ACHN (cell line): ENCODE results near the gene SYT6.
"Not testable (repeated sequence)": the region's sequence is repeated elsewhere in the genome, so short reads cannot be mapped to it uniquely, and the experiment has no call there.

Experiments used
- DNase-seq: peaks from one replicate; pipeline ENCODE4 v3.0.0-alpha.2; 2015
- in situ Hi-C: cut with HindIII; loops from 2 replicates; pipeline ENCODE4 v1.10.0; 2017; ENCODE audit warnings: low sequenced_read_pairs, low pct_ligation_motif_present, low pct_unique_long_range_greater_than_20kb

SYT6 gene

GRCh38 chr1:114081437-114082303 is 72.0 kb downstream of the SYT6 start:
- no peak for DNase-seq
- in situ Hi-C loops, result no loop called here

- in situ Hi-C loops, result no loop called here
- DNase-seq, result no peak
These were observed 72.9 kb downstream of the SYT6 start for GRCh38 chr1:114080511-114081436.

- in situ Hi-C loops, result no loop called here
- no peak for DNase-seq
These were observed 74.0 kb downstream of the SYT6 start for GRCh38 chr1:114079596-114080190.

- DNase-seq, result no peak
- in situ Hi-C loops, result no loop called here
These were observed 75.6 kb downstream of the SYT6 start for GRCh38 chr1:114078116-114078515.

- in situ Hi-C loops, result no loop called here
- no peak for DNase-seq
These were observed 76.5 kb downstream of the SYT6 start for GRCh38 chr1:114077188-114077587.

GRCh38 chr1:114076308-114076707 is 77.4 kb downstream of the SYT6 start:
- in situ Hi-C loops, result no loop called here
- no peak for DNase-seq

- in situ Hi-C loops, result no loop called here
- no peak for DNase-seq
These were observed 78.0 kb downstream of the SYT6 start for GRCh38 chr1:114075546-114076242.

GRCh38 chr1:114075105-114075504 is 78.6 kb downstream of the SYT6 start:
- DNase-seq, result no peak
- in situ Hi-C loops, result no loop called here

GRCh38 chr1:114072246-114072645 is 81.4 kb downstream of the SYT6 start:
- in situ Hi-C loops, result no loop called here
- DNase-seq, result no peak

GRCh38 chr1:114069762-114070161 is 83.9 kb downstream of the SYT6 start:
- DNase-seq, in situ Hi-C loops: not testable (repeated sequence)

- in situ Hi-C loops, DNase-seq: not testable (repeated sequence)
These were observed 85.0 kb downstream of the SYT6 start for GRCh38 chr1:114068684-114069083.

GRCh38 chr1:114065671-114066070 is 88.0 kb downstream of the SYT6 start:
- in situ Hi-C loops, DNase-seq: not testable (repeated sequence)

- DNase-seq, result no peak
- in situ Hi-C loops, result no loop called here
These were observed 90.1 kb downstream of the SYT6 start for GRCh38 chr1:114063544-114063943.

- in situ Hi-C loops, result no loop called here
- DNase-seq, result no peak
These were observed 91.1 kb downstream of the SYT6 start for GRCh38 chr1:114062477-114063099.

GRCh38 chr1:114061121-114061830 is 92.4 kb downstream of the SYT6 start:
- in situ Hi-C loops, result no loop called here
- DNase-seq, result no peak

GRCh38 chr1:114058236-114058635 is 95.4 kb downstream of the SYT6 start:
- DNase-seq, in situ Hi-C loops: not testable (repeated sequence)

- in situ Hi-C loops, result no loop called here
These were observed 99.5 kb downstream of the SYT6 start for GRCh38 chr1:114054148-114054547.

More at GRCh38 chr1:114054148-114054547, 99.5 kb downstream of the SYT6 start:
- DNase-seq, result no peak
